Vagina (tissue), 2 donors: Measurements from ENCODE around the gene GJB2. TPM values are rescaled to one million over a fixed set of nuclear protein-coding genes. Genes with fewer than 3 reads are reported as not detected.

Source experiments
- DNase-seq, 2 donors: peaks; one replicate each; pipeline ENCODE4 v3.0.0-alpha.2; 2017; ENCODE audit errors: extremely low spot score in 2 of 2
- H3K27ac ChIP-seq: fragments of 200-600 bp; sonication (generic); one replicate; pipeline ENCODE4 v1.5.1; 2019
- H3K27me3 ChIP-seq: fragments of 200-600 bp; sonication (generic); one replicate; pipeline ENCODE4 v1.5.1; 2019
- H3K36me3 ChIP-seq, 2 donors: fragments of 200-600 bp; sonication (generic); one replicate each; pipeline ENCODE4 v1.5.1; 2017 to 2019
- H3K4me1 ChIP-seq: fragments of 200-600 bp; sonication (generic); one replicate; pipeline ENCODE4 v1.5.1; 2019
- H3K4me3 ChIP-seq, 2 donors: fragments of 200-600 bp; sonication (generic); 1 replicate in 1 of 2; 2 replicates in 1 of 2; pipeline ENCODE4 v1.5.1; 2016 to 2019
- H3K9me3 ChIP-seq: fragments of 200-600 bp; sonication (generic); one replicate; pipeline ENCODE4 v1.5.1; 2019
- POLR2A ChIP-seq, 2 donors: fragments of 450-650 bp; IDR thresholded peaks; one replicate each; pipeline ENCODE4 v1.6.1; 2017; ENCODE audit warnings: antibody characterized with exemption in 2 of 2, mild to moderate bottlenecking in 2 of 2, moderate library complexity in 2 of 2
- POLR2AphosphoS5 ChIP-seq, 2 donors: sonication (generic); formaldehyde crosslinking; IDR thresholded peaks; one replicate each; pipeline ENCODE4 v1.9.0; 2017; ENCODE audit warnings: antibody characterized with exemption in 2 of 2, mild to moderate bottlenecking in 2 of 2, low read depth in 1 of 2; ENCODE audit not compliant: insufficient read depth in 1 of 2
- intact Hi-C: fragments of 100-400 bp; cut with DNase I; formaldehyde crosslinking; loops from one replicate; pipeline ENCODE4 v1.15.1; 2023
- total RNA-seq: library from RNA; depleted of rRNA; stranded (reverse); fragments of >200 nt; gene quantifications from one replicate; pipeline ENCODE4 v1.2.3, GENCODE V29; 2016
- TF ChIP-seq, protein P1 (sequence below), 3 experiments: fragments of 450-650 bp in 2 of 3; fragments of 200-600 bp in 1 of 3; sonication (generic) in 1 of 3; IDR thresholded peaks; one replicate each; pipeline ENCODE4 v1.5.1; 2017 to 2019; ENCODE audit warnings: antibody characterized with exemption in 3 of 3, mild to moderate bottlenecking in 2 of 3, moderate library complexity in 2 of 3

GJB2 gene
- total RNA-seq, 1 donor from 2014 or later = 217 TPM

DNA sequence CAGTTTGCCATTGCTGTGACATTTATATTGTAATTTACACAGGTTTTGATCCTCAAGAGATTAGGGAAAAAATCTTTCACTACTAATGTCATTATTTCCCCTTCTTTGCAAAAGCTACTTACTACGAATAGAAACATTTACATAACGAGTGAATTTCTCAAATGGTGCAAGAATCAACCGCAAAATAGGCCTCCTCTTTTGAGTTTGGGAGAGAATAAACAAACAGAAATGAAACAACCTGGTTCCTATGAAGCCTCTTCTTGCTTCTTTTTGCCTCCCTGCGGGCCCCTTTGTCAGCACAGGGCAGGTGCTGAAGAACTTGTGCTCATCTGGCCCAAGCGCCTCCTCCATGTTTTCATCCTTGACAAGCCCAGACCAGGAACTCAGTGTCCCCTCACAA, 21.8 kb downstream of the GJB2 start:
- intact Hi-C loops = no loop called here
- no peak for DNase-seq

DNA sequence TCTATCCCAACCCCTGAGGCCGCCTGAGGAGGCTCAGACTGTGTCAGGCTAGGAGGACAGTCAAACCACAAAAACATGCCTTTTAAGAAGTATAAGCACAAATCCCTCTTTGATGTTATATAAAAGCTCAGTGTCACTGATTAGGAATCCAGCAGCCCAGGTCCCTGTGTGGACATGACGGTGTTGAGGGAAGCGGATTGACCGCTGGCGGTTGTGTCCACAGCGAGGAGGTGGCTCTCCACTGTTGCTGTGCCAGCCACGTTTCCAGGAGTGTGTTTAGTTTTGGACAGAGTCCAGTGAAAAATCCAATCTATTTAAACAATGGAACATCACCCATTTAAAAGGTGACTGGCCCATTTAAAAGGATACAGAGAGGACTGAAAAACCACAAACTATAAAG, 24.3 kb downstream of the GJB2 start:
- H3K36me3 ChIP-seq = no peaks in the 10 kb centered on the region
- no peaks in the 10 kb centered on the region for H3K9me3 ChIP-seq
- no peak overlapping the region for H3K27ac ChIP-seq
- H3K27me3 ChIP-seq = no peaks in the 10 kb centered on the region
- no peak for TF ChIP-seq POLR2A (IDR thresholded peaks at IDR 0.05)
- TF ChIP-seq, protein P1, sequence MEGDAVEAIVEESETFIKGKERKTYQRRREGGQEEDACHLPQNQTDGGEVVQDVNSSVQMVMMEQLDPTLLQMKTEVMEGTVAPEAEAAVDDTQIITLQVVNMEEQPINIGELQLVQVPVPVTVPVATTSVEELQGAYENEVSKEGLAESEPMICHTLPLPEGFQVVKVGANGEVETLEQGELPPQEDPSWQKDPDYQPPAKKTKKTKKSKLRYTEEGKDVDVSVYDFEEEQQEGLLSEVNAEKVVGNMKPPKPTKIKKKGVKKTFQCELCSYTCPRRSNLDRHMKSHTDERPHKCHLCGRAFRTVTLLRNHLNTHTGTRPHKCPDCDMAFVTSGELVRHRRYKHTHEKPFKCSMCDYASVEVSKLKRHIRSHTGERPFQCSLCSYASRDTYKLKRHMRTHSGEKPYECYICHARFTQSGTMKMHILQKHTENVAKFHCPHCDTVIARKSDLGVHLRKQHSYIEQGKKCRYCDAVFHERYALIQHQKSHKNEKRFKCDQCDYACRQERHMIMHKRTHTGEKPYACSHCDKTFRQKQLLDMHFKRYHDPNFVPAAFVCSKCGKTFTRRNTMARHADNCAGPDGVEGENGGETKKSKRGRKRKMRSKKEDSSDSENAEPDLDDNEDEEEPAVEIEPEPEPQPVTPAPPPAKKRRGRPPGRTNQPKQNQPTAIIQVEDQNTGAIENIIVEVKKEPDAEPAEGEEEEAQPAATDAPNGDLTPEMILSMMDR (IDR thresholded peaks at IDR 0.05) = no peak
- TF ChIP-seq POLR2AphosphoS5 (IDR thresholded peaks at IDR 0.05; ENCODE audit: insufficient read depth in 1 of 2, low read depth in 1 of 2) = no peak
- intact Hi-C loops = no loop called here
- no peaks in the 10 kb centered on the region for H3K4me1 ChIP-seq
- no peak overlapping the region for H3K4me3 ChIP-seq
- DNase-seq = no peak

More for the DNA sequence above, 21.8 kb downstream of the GJB2 start:
- no peak overlapping the region for H3K27ac ChIP-seq
- no peaks in the 10 kb centered on the region for H3K36me3 ChIP-seq
- TF ChIP-seq POLR2A (IDR thresholded peaks at IDR 0.05) = no peak
- no peak for TF ChIP-seq POLR2AphosphoS5 (IDR thresholded peaks at IDR 0.05; ENCODE audit: insufficient read depth in 1 of 2, low read depth in 1 of 2)
- TF ChIP-seq, protein P1 (IDR thresholded peaks at IDR 0.05) = no peak
- H3K4me1 ChIP-seq = peaks cover 18% of the 10 kb centered on the region
- no peak overlapping the region for H3K4me3 ChIP-seq
- H3K9me3 ChIP-seq = no peaks in the 10 kb centered on the region
- H3K27me3 ChIP-seq = no peaks in the 10 kb centered on the region

GRCh38 chr13:20165417-20166257, 27.1 kb downstream of the GJB2 start:
- no peak for DNase-seq
- Histone ChIP-seq H3K27ac (no peak overlapping the region), H3K36me3 (no peaks in the 10 kb centered on the region), H3K4me1 (peaks cover 10% of the 10 kb centered on the region), H3K27me3 (no peaks in the 10 kb centered on the region), H3K4me3 (no peak overlapping the region), H3K9me3 (no peaks in the 10 kb centered on the region)
- TF ChIP-seq POLR2AphosphoS5 (IDR thresholded peaks at IDR 0.05; ENCODE audit: insufficient read depth in 1 of 2, low read depth in 1 of 2) (no peak), POLR2A (IDR thresholded peaks at IDR 0.05) (no peak)
- TF ChIP-seq, protein P1 (IDR thresholded peaks at IDR 0.05) = no peak
- intact Hi-C loops = no loop called here

DNA sequence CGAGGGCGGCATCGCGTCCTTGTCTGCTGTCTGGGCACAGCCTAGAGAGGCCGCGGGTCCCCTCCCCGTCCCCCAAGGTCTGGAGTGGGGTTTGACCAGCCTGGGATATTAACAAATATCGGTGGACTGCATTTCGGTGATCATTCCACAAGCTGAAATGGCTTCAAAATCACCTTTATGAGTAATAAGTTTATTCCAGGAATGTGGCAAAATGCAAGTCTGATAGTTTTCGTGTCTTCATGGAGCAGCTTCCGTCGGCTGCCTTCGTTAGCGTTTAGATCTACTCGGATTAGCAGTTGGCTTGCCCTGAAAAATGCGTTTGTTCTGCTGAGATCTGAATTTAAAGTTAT, 30.8 kb downstream of the GJB2 start:
- Histone ChIP-seq H3K4me3 (peak overlapping the region in 1 of 2 donors; percentile 48), H3K27ac (no peak overlapping the region), H3K9me3 (no peaks in the 10 kb centered on the region), H3K4me1 (peaks cover 18% of the 10 kb centered on the region), H3K27me3 (no peaks in the 10 kb centered on the region), H3K36me3 (no peaks in the 10 kb centered on the region)
- intact Hi-C loops = no loop called here
- DNase-seq = peak in 1 of 2 donors; percentile 20
- TF ChIP-seq POLR2AphosphoS5 (IDR thresholded peaks at IDR 0.05; ENCODE audit: insufficient read depth in 1 of 2, low read depth in 1 of 2) (no peak), POLR2A (IDR thresholded peaks at IDR 0.05) (no peak)
- TF ChIP-seq, protein P1 (IDR thresholded peaks at IDR 0.05) = no peak

DNA sequence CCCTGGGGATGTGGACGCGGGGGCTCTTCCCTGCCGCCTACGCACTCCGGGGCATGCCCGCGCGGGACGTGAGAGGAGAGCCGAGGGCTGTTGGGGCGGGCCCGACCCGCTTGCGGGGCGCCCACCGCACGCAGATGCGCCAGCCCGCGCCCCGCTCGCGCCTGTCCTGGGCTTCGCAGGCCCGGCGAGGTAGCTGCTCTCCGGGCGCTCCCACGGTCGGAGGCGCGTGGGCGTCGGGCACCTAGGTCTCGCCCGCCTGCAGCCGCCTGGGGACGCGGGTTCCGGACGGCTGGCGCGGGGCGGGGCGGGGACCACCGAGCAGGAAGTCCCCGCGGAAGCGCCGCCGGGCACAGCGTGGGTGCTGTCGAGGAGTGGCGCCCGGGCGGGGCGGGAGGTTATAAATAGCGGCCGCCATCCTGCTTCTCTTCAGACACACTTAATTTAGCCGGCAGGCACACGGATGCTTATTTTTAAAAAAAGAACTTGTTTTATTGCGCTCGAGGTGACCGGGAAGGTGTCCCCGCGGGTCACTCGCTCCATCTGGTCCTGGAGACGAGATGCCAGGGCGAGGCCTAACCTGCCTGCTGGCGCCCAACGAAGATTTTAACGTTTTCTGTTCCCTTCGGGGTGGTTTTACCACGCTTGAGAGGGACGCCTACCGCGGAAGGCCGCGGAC, 31.3 kb downstream of the GJB2 start:
- peak in 1 of 2 donors; percentile 52 for DNase-seq
- Histone ChIP-seq H3K36me3 (no peaks in the 10 kb centered on the region), H3K9me3 (no peaks in the 10 kb centered on the region), H3K4me1 (peaks cover 18% of the 10 kb centered on the region), H3K27me3 (no peaks in the 10 kb centered on the region), H3K4me3 (peak overlapping the region; percentile 40 to 48), H3K27ac (no peak overlapping the region)
- intact Hi-C loops = no loop called here
- TF ChIP-seq POLR2A (IDR thresholded peaks at IDR 0.05) (no peak), POLR2AphosphoS5 (IDR thresholded peaks at IDR 0.05; ENCODE audit: insufficient read depth in 1 of 2, low read depth in 1 of 2) (no peak)
- TF ChIP-seq, protein P1 (IDR thresholded peaks at IDR 0.05) = no peak
